GM18508 (cell line): ENCODE results near the gene APBA2.

Source experiments
- ATAC-seq: cut with Tn5 transposase; IDR thresholded peaks from one replicate; pipeline ENCODE4 v1.9.1; 2021; ENCODE audit warnings: moderate number of reproducible peaks; ENCODE audit not compliant: insufficient read depth, unreplicated experiment

The APBA2 gene

GRCh38 chr15:28911310-28911931, 25.6 kb downstream of the APBA2 start:
- ATAC-seq, result no peak

GRCh38 chr15:28912422-28912821, 26.6 kb downstream of the APBA2 start:
- no peak for ATAC-seq

- no peak for ATAC-seq
Observed at GRCh38 chr15:28913171-28913765, 27.5 kb downstream of the APBA2 start.

- ATAC-seq, result no peak
Observed at GRCh38 chr15:28914046-28914445, 28.3 kb downstream of the APBA2 start.

GRCh38 chr15:28914483-28915023, 28.8 kb downstream of the APBA2 start:
- ATAC-seq, result no peak

- no peak for ATAC-seq
Observed at GRCh38 chr15:28915041-28915810, 29.5 kb downstream of the APBA2 start.

- no peak for ATAC-seq
Observed at GRCh38 chr15:28915935-28916334, 30.2 kb downstream of the APBA2 start.

- ATAC-seq, result no peak
Observed at GRCh38 chr15:28917791-28918140, 32.0 kb downstream of the APBA2 start.

GRCh38 chr15:28918141-28918983, 32.6 kb downstream of the APBA2 start:
- ATAC-seq, result no peak

GRCh38 chr15:28919201-28919635, 33.4 kb downstream of the APBA2 start:
- ATAC-seq, result no peak

GRCh38 chr15:28919679-28920655, 34.2 kb downstream of the APBA2 start:
- no peak for ATAC-seq

GRCh38 chr15:28920781-28921331, 35.1 kb downstream of the APBA2 start:
- no peak for ATAC-seq

GRCh38 chr15:28921336-28921735, 35.6 kb downstream of the APBA2 start:
- no peak for ATAC-seq

- no peak for ATAC-seq
Observed at GRCh38 chr15:28921919-28922706, 36.3 kb downstream of the APBA2 start.

- ATAC-seq, result no peak
Observed at GRCh38 chr15:28922707-28923012, 36.9 kb downstream of the APBA2 start.

GRCh38 chr15:28923726-28924280, 38.0 kb downstream of the APBA2 start:
- ATAC-seq, result no peak

GRCh38 chr15:28927043-28927442, 41.3 kb downstream of the APBA2 start:
- ATAC-seq, result no peak

- ATAC-seq, result no peak
Observed at GRCh38 chr15:28929200-28929599, 43.4 kb downstream of the APBA2 start.
